GM10847 (cell line): ENCODE measurements around the gene OTUB2.

Source experiments
- POLR2A ChIP-seq: IDR thresholded peaks from 2 replicates; pipeline ENCODE4 v1.6.1; 2011; ENCODE audit not compliant: insufficient read length; ENCODE audit errors: extremely low read depth

OTUB2 gene

DNA sequence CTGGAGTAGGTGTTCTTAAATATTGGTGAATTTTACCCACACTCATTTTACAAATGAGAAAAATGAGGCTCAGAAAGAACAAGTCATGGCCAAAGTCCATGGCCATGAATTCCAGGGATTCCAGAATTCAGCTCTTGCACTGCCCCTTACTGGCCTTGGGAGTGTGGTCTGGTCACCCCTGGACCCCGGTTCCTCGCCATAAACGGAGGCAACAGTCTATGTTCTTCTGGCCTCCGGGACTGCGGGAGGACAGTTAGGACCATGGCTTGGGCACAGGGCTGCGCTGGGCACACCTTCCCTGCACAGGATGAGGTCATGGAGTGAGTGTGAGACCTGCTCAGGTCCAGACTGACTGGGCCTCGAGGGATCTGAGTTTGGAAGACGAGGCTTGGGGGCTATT lies 22.1 kb upstream of the OTUB2 start:
- no peak for TF ChIP-seq POLR2A

DNA sequence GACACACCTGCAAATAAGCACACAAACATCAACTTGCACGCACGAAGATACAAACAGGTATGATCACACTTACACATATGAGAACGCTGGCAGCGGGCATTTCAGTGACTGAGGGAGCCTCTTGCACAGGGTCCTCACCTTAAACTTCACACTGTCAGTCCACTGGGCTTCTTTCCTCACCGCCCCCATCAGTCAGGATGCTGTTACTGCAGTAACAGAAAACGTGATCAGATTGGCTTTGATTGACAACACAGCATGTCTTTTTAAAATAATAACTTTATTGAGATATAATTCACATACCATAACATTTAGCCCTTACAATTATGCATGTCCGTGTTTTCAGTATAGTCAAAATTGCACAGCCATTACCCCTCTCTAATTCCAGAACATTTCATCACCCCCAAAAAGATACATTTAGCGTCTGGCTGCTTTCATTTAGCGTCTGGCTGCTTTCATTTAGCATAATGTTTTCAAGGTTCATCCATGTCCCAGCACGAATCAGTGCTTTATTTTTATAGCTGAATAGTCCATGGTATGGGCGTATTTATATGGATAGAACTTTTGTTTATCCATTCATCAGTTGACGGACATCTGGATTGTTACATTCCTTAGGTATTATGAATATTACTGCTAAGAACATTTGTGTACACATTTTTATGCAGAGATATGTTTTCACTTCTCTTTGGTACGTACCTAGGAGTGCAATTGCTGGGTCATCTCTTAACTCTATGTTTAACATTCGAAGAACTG lies 20.6 kb upstream of the OTUB2 start:
- no peak for TF ChIP-seq POLR2A

DNA sequence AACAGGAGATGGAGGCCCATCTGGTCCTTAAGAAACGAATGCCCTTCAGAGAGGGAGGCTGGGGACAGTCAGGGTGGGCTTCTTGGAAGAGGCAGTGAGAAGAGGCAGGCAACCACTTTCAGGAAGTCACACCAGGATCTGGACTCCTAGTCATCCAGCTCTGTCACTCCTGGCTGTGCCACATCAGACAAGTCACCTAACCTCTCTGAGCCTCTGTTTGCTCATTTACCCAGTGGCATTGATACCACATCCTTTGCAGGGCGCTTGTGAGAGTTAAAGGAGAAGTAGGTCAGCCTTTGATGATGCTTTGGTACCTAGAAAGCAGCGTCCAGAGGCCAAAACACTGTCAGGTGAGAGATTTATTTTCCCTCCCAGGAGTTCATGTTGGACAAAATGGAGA lies 17.9 kb upstream of the OTUB2 start:
- TF ChIP-seq POLR2A: no peak

DNA sequence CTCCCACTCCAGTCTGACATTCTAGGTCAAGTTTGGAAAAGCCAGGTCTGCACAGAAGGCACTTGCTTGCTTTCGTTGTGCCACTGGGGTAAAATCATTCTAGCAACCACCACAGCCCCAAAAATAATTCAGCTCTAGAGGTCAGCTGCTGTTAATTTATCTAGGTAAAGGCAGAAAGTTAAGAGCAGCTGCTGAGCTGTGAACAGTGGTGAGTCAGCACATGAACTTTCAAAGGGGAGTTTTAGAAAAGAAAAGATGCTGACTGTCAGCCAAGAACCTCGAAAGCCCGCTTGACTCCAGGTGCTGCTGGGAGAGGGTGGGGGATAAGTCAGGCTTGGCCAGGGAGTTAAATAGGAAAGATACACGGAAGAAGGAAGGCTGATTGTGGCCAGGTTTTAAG lies 16.4 kb upstream of the OTUB2 start:
- TF ChIP-seq POLR2A: no peak

DNA sequence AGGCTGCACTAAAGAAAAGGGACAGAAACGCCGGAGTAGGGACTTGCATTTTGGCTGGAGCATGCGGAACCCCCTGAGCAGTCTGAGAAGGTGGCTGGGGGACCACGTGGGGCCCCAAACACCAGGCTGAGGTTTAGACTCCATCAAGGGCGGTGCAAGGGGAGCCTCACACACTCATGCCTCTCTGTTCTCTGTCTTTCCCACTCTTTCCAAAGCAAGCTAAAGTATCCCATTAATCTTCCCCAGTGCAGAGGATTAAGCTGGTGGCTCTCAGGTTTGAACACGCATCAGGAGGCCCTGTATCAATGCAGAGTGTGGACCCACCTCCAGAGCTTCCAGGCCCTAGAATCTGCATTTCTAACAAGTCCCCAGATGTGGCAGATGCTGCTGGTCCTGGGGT lies 15.5 kb upstream of the OTUB2 start:
- TF ChIP-seq POLR2A: no peak

DNA sequence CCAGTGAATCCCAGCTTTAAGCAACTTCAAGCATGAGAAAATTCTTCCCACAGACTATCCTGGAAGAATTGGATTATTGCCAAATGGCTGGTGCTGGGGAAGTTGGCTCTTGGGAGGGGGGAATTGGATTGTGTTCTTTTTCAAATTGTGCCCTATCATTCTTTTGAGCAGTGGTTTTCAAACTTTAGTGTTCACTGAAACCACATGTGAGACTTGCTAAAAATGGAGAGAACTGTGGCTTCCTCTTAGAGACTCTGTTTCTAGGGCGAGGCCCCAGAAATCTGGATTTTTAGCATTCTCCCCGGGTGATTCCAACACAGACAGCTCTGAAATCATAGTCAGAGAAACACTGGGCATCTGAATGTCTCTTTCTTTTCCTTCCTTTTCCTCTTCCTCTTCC lies 14.3 kb upstream of the OTUB2 start:
- no peak for TF ChIP-seq POLR2A

DNA sequence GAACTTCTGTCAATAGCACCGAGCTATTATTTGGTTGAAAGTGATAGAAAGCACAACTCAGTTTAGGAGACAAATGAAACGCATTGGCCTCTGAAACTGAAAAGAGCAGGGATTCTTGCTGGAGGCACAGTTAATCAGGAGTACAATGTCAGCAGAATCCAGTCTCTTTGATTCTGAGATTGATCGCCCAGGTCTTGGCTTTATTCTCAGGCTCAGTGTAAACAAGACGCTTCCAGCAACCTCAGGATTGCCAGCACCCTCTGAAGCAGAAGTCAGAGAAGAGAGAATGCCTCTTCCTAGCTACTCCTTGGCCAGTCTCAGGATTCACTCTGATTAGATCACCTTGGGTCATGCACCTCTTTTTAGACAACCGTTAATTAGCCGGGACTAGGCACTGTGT lies 11.8 kb upstream of the OTUB2 start:
- TF ChIP-seq POLR2A: no peak

DNA sequence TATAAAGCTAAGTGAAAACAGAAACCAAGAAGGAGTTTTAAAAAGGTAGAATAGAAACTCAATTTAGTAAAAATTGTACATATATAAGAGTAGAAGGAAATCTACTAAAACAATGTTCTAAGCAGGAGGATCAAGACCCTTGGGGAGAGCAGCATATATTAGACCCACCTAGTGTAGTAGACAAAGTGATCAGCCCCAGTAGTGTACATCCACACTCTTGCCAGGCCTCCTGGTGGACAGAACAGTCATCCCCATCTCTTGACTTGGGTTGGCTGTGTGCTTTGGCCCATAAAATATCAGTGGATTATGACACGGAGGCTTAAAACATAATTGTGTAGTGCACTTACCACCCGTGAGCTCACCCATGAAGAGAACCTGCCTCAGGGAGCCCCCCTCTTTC lies 10.9 kb upstream of the OTUB2 start:
- TF ChIP-seq POLR2A: no peak

DNA sequence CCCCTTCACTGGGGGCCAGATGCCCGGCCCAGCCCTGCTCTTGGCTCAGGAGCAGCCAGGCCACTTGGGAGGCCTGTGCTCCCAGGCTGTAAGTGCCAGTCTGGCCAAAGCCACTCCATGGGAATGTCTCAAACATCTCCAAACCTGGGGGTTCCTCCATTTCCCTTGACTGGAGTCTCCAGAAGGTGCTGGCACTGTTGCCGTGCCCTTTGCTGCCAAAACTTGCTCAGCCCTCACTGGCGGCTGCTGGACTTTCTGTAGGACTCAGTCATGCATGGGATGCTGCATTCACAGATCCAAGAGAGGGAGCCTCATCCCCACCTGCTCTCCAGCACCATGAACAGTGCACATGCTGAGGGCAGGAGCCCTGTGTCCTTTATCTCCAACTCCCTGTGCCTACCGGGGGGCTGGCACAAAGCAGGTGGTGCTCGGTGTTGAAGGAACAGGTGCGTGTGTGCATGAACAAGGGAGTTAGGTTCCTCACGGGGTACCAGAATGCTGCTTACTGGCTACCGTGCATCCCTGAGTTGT lies 9.6 kb upstream of the OTUB2 start:
- no peak for TF ChIP-seq POLR2A

DNA sequence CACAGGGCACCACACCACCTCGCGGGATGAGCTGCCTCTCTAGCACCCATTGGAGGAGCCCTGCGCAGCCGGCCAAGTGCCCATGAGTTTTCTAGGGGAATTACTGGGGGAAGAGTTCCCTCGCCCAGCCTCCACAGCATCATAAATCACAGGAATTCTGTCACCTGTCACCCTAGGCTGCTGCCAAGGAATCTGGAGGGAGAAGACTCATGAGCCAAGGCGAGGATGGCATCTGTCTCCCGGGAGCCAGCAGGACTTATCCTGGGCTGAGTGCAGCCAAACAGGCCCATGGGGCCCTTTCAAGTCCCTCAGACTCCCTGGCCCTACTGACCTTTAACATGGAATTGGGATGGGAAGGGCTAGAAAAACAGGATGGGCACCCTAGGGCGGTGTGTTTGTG lies 7.8 kb upstream of the OTUB2 start:
- TF ChIP-seq POLR2A: no peak

DNA sequence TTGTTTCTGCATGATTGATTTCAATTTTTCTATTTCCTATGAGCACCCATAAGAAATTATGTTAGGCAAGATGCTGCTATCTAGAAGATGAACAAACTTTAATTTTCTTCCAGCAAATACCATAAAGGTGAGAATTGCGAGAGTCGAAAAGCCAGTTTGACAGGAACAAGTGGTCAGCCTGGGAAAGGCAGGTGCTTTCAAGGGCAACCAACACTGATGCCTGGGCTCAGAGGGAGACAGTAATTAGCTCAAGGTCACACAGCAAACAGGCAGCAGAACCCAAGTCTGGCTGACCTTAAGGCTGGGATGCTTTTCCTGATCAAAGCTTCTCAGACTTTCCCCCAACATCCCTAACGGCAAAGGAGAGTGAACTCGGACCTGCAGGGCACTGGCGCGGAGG lies 6.8 kb upstream of the OTUB2 start:
- TF ChIP-seq POLR2A: no peak

DNA sequence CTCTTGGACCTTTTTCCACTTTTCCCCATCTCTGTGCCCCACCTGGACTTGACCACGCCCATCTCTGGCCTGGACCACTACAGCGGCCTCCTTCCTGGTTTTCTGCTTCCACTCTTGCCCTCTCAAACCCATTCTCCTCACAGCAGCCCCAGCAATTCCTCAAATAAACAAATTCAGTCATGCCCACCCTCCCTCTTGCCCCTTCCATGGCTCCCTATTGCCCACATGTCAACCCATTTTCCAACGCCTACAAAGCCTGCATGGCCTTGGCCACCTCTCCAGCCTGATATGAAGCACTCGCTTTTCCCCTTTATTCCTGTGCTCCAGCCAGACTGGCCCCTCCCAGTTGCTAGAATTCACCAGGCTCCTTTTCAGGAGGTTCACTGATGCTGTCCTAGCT lies 5.9 kb upstream of the OTUB2 start:
- no peak for TF ChIP-seq POLR2A

DNA sequence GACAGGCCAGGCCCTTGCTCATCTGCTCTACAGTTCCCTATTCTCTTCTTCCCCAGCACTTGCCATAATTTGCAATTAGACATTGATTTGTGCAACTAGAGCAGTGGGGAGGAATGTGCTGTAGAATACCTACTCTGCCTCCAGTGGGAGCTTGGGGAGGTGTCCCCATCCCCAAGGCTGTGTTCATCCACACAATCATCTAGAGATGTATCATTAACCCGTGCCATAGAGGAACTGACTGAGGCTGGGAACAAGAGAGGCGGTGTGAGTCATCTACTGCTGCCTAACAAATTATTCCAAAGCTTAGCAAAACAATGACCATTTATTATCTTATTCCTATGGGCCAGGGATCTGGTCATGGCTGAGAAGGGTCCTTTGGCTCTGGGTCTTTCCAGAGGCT lies 5.1 kb upstream of the OTUB2 start:
- TF ChIP-seq POLR2A: no peak

DNA sequence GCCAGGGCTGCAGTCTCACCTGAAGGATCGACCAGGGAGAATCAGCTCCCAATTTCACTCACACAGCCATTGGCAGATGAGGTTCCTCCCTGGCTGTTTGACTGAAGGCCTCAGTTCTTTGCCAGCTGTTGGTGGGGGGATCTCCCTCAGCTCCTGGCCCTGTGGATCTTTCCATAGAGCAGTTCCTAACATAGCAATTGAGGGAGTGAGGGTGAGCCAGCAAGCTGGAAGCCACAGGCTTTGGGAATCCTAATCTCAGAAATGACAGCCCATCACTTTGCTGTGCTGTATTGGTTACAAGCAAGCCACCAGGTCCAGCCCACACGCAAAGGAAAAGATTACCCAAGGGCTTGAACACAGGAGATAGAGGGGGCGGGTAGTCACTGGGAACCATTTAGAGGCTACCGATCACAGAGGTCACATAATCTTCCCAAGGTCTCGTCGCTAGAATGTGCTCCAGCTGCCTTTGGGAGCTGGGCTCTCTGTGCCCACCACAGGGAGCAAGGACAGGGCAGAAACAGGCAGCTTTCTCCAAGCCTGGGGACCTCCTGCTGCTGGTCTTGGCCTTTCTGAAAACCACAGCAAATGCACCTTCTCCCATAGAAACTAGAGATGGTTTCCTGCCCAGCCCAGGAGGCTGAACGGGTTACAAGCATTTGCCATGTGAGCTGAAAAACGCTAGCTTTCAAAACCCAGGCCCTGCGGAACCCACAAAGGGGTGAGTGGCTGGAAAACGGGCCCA lies 4.6 kb upstream of the OTUB2 start:
- TF ChIP-seq POLR2A: no peak

DNA sequence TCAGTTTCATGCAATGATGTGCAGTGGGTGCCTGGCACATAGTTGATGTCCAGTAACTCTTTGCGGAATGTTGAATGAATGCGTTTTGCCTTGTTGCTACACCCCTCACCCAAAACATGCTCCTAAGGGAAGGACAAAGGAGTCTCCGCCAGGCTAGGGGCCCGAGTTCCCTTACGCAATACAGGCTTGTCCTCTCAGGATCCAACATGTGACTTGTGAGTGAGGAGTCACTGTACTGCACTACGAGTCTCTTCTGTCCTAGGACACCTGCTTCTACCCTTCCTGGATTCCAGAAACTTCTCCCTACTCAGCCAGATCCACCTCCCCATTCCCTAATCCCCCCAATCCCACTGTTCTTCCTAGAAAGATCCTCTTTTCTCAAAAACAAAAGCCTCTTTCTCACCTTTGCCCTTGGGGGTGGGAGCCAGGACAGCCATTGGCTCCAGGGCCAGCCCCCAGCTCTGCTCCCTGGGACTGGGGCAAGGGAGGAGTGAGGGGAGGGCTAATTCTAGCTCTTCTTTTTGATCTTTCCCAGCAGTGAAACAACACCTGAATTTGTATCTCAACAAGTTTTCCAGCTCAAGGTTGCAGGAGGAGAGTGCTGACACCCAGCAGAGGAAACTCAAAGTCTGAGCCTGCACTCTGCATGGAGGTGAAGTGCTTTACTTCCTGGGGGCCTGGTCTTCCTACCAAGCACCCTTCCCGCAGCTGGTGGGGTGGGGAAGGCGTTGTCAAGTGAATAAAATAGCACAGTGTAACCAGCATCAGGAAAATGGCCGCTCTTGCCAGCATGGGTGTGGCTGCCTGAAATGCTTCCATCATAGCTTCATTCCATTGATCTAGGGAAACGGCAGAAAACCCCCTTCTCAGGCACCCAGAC lies 3.4 kb upstream of the OTUB2 start:
- no peak for TF ChIP-seq POLR2A

DNA sequence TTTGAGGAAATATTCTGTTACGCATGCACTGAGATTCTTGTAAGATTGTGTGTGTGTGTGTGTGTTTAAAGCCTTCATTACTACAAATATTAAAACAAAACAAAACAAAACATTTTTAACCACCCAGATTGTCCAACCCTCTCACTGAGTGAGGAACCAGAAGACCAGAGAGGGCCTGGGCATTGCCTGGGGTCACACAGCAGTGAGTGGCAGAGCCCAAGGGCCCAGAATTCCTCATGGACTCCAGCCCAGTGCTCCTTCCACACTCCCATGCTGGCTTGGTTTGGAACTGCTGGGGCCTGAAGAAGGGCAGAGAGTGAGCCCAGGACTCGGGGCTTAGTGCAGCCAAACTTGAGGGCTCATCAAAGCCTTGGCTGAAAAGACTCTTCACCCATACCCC lies 1.6 kb upstream of the OTUB2 start:
- TF ChIP-seq POLR2A: no peak
